Large intestine (tissue), 3 donors: Measurements from ENCODE around the gene COX7A2L. TPM values are rescaled to one million over a fixed set of nuclear protein-coding genes. Genes with fewer than 3 reads are reported as not detected.

Source experiments
- DNase-seq, 2 donors: peaks; one replicate each; pipeline versions ENCODE4 v3.0.0 to v3.0.0-alpha.2; 2013
- H3K27ac ChIP-seq: one replicate; pipeline ENCODE4 v1.5.1; 2013; ENCODE audit warnings: low read length
- H3K27me3 ChIP-seq: 2 replicates; pipeline ENCODE4 v1.6.1; 2013; ENCODE audit warnings: low read length; ENCODE audit not compliant: control insufficient read depth, insufficient read depth
- H3K36me3 ChIP-seq: 2 replicates; pipeline ENCODE4 v1.6.1; 2013; ENCODE audit warnings: low read length; ENCODE audit not compliant: control insufficient read depth, insufficient read depth
- H3K4me1 ChIP-seq: one replicate; pipeline ENCODE4 v1.6.1; 2013; ENCODE audit warnings: low read length; ENCODE audit not compliant: control insufficient read depth, insufficient read depth
- H3K4me3 ChIP-seq: one replicate; pipeline ENCODE4 v1.5.1; 2013; ENCODE audit warnings: low read length
- H3K9me3 ChIP-seq: one replicate; pipeline ENCODE4 v1.6.1; 2013; ENCODE audit warnings: mild to moderate bottlenecking, low read depth, low read length, moderate library complexity; ENCODE audit not compliant: control insufficient read depth
- WGBS: methylation state at CpG from one replicate; pipeline ENCODE4 v1.1.5; 2013; ENCODE audit warnings: low lambda C conversion rate; ENCODE audit not compliant: insufficient coverage; 5-methylcytosine and 5-hydroxymethylcytosine counted together
- polyA plus RNA-seq: library from polyadenylated mRNA; unstranded; fragments of 120-200 nt; gene quantifications from one replicate; pipeline ENCODE4 v1.2.1, GENCODE V29; 2013

The COX7A2L gene
- polyA plus RNA-seq, 1 donor, result 342 TPM

DNA sequence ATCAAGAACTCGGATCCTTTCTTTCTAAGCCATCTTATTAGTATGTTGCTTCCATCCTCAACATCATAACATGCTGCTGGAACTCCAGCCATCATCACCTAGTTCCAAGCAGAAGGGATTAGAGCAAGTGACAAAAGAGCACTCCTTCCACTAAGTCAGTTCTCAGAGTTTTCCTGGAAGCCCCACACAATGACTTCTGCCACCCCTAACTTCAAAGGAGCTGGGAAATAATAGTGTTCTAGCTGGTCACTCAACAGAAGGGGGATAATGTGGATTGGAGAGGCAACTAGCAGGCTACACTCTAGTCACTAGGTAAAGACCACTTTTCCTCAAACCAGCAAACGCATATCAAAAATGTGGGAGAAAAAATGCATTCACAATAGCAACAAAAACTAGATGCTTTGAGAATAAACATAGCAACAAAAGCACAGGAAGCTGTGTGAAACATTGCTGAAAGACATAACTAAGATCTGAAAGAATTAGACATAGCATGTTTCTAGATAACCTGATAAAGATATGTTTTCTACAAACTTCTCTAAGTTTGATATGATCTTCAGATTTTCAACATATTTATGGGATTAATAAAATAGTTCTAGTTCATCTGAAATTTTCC is 39.5 kb downstream of the COX7A2L start:
- Histone ChIP-seq H3K27me3 (no peaks in the 10 kb centered on the region), H3K4me1 (no peaks in the 10 kb centered on the region), H3K4me3 (no peak overlapping the region), H3K36me3 (peaks cover 56% of the 10 kb centered on the region), H3K27ac (no peak overlapping the region), H3K9me3 (no peaks in the 10 kb centered on the region)
- 100% methylated on average over 1 of the region's 2 CpGs for WGBS
- no peak for DNase-seq

DNA sequence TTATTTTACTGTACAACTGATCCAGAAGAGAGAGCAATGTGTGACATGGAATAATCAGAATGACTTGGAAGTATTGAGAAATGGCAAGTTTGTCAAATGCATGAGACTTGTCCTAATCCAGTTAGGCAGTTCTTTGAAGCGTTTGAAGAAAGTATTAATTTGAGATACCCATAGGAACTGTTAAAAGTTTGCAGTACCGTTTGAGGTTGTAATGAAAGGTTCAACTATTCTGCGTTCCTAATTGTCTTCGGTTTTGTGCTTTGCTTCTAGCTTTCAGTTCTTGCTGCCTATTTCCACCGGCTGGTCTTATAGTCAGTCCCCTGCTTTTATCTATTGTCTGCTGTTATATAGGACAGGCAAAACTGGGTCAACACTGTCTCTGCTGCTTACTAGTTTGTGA is 41.8 kb downstream of the COX7A2L start:
- no peaks in the 10 kb centered on the region for H3K27me3 ChIP-seq
- no peaks in the 10 kb centered on the region for H3K9me3 ChIP-seq
- no peak overlapping the region for H3K27ac ChIP-seq
- no peaks in the 10 kb centered on the region for H3K4me1 ChIP-seq
- WGBS, result 100% methylated on average over 1 of the region's 5 CpGs
- H3K4me3 ChIP-seq, result no peak overlapping the region
- peaks cover 60% of the 10 kb centered on the region for H3K36me3 ChIP-seq
- no peak for DNase-seq

DNA sequence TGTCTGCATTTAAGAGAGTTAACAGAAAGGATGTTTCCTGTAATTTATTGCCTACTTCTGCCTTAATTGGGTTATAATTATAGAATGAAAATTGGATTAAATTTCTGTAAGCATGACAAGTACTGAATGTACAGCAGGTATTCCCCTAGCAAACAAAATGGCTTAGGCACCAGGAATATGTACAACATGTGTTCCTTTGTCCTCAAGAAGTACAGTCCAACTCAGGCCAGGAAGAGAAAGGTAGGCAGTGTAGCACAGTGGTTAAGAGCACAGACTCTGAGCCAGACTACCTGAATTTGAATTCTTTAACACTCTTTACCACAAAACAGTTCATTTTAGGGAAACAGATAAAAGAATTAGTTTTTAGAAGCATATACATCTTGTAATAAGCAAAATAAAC is 43.1 kb downstream of the COX7A2L start:
- no peaks in the 10 kb centered on the region for H3K27me3 ChIP-seq
- no peak overlapping the region for H3K4me3 ChIP-seq
- no peak for DNase-seq
- peaks cover 55% of the 10 kb centered on the region for H3K36me3 ChIP-seq
- no peaks in the 10 kb centered on the region for H3K9me3 ChIP-seq
- H3K27ac ChIP-seq, result no peak overlapping the region
- H3K4me1 ChIP-seq, result no peaks in the 10 kb centered on the region

DNA sequence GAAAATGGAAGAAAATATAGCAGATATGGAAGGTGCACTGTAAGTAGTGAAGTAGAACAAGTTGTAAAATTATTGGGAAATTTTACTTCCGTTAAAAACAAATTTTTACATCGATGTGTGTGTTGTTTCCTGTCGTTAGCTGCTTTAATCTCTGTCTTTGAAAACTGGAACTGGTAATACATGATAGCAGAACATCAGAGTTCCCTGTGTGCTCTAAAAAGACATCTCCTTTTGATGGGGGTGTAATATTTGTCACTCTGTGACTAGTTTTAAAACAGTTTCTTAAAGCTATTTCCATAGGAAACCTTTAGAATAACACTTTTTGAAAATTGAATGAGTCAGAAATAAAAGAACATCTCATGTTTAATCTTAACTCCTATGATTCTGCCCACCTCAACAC is 43.5 kb downstream of the COX7A2L start:
- no peak overlapping the region for H3K27ac ChIP-seq
- H3K27me3 ChIP-seq, result no peaks in the 10 kb centered on the region
- peaks cover 55% of the 10 kb centered on the region for H3K36me3 ChIP-seq
- H3K9me3 ChIP-seq, result no peaks in the 10 kb centered on the region
- no peak for DNase-seq
- 86% methylated on average over 3 of the region's 3 CpGs for WGBS
- H3K4me3 ChIP-seq, result no peak overlapping the region
- no peaks in the 10 kb centered on the region for H3K4me1 ChIP-seq

DNA sequence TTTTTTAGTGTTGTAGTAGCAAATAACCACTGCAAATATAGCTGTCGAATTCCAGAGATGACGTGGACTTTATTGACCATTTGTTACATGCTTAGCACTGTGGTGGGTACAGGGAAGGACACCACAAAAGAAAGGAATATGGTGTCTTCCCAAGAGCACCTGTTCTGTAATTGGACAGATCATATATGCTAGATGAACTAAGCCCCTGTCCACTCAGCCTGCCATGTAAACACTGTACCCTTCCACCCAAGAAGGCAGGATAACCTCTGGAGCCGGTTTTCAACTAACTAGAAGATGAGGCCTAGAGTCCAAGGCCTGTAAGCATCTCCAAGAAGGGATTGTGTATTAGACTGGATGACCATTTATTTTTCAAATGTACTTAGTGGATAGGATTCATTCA is 44.1 kb downstream of the COX7A2L start:
- Histone ChIP-seq H3K27ac (no peak overlapping the region), H3K27me3 (no peaks in the 10 kb centered on the region), H3K4me3 (no peak overlapping the region), H3K9me3 (no peaks in the 10 kb centered on the region), H3K36me3 (peaks cover 58% of the 10 kb centered on the region), H3K4me1 (no peaks in the 10 kb centered on the region)
- no peak for DNase-seq
- WGBS, result 80% methylated on average over 1 of the region's 3 CpGs

DNA sequence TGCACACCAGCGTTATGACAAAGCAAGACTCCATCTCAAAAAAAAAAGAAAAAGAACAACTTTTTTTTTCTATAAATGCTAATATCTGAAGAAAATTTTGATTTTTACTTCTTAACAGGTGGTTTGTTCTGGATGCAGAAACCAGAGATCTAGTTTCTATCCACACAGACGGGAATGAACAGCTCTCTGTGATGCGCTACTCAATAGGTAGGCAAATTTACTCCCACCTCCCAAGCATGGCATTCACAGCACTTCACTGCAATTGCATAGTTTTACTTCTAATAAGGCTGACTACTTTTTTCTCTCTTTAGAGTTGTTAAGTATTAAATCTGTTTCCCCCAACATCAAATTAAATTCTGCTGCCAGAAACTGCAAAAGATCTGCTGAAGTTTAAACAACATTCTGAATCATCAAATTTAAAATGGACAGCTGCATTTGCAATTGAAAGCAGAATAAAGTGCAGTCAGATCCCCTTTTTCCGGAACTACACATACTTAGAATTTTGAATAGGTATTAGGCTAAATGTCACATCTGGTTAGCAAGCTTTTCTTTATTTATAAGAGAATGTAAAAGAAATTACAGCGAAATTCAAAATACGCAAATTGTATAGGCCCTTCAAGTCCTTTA is 45.1 kb downstream of the COX7A2L start:
- Histone ChIP-seq H3K9me3 (no peaks in the 10 kb centered on the region), H3K36me3 (peaks cover 53% of the 10 kb centered on the region), H3K27ac (no peak overlapping the region), H3K4me1 (no peaks in the 10 kb centered on the region), H3K4me3 (no peak overlapping the region), H3K27me3 (no peaks in the 10 kb centered on the region)
- 96% methylated on average over 3 of the region's 6 CpGs for WGBS
- DNase-seq, result no peak

DNA sequence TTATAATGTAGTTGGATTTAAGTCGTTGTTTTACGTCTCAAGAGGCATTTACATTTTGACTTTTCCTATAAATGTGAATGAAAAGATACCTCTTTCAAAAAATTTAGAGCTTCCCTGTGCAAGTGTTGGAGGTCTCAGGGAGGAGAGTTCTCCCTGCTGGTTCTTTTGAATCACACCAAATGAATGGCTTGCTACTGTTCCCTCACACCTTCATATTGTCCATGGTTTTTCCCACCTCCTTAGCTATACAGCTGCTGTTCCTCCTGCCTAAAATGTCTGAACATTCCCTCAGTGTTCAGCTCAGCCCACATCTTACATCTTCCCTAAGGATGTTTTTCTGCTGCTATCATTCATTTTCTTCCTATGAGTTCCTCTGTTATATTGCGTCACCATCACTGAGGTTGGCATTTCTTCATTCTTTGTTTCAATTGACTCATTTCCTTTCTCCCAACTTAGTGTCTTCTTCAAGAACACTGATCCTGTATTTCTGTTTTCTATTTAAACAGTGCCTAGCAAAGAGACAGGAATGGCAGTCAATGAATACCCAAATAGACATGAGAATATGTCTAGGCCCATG is 46.0 kb downstream of the COX7A2L start:
- Histone ChIP-seq H3K9me3 (no peaks in the 10 kb centered on the region), H3K4me1 (no peaks in the 10 kb centered on the region), H3K36me3 (peaks cover 46% of the 10 kb centered on the region), H3K4me3 (no peak overlapping the region), H3K27me3 (no peaks in the 10 kb centered on the region), H3K27ac (no peak overlapping the region)
- 89% methylated on average over 1 of the region's 3 CpGs for WGBS
- no peak for DNase-seq

DNA sequence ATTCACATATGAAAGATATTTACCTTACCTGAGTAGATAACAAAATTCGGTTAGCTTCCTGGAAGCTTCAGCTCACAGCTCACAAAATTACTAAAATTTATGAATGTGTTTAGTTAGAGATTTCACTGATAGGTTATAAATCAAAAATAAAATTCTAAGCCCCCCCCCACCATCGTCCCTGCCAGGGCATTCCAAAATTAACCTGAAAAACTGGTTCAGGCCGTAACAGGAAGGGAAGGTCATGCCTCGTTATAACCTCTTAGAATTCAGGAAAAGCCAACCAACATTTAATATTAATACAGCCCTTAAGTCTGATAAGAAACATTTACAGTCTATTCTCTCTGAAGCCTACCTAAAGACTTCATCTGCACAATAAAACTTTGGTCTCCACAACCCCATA is 48.9 kb downstream of the COX7A2L start:
- Histone ChIP-seq H3K27me3 (no peaks in the 10 kb centered on the region), H3K36me3 (peaks cover 37% of the 10 kb centered on the region), H3K4me1 (no peaks in the 10 kb centered on the region), H3K9me3 (no peaks in the 10 kb centered on the region), H3K4me3 (no peak overlapping the region), H3K27ac (no peak overlapping the region)
- WGBS, result no CpG with 5 or more reads among the region's 4 CpGs
- no peak for DNase-seq

DNA sequence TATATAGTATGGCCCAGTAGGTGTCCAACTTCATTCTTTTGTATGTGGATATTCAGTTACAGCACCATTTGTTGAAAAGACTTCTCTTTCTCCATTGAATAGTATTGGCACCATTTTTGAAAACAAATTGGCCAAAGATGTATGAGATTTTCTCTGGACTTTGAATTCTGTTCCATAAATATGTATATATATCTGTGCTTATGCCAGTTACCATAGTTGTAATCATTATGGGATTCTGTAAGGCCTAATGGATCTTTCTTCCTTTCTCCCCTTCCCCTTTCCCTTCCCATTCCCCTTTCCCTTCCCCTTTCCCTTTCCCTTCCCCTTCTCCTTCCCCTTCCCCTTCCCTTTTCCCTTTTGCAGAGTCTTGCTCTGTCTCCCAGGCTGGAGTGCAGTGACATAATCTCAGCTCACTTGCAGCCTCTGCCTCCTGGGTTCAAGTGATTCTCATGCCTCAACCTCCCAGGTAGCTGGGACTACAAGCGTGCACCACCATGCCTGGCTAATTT is 51.0 kb downstream of the COX7A2L start:
- H3K36me3 ChIP-seq, result peaks cover 28% of the 10 kb centered on the region
- WGBS, result no CpG with 5 or more reads among the region's 1 CpG
- DNase-seq, result no peak
- H3K4me3 ChIP-seq, result no peak overlapping the region
- H3K4me1 ChIP-seq, result no peaks in the 10 kb centered on the region
- no peak overlapping the region for H3K27ac ChIP-seq
- no peaks in the 10 kb centered on the region for H3K27me3 ChIP-seq
- H3K9me3 ChIP-seq, result no peaks in the 10 kb centered on the region

DNA sequence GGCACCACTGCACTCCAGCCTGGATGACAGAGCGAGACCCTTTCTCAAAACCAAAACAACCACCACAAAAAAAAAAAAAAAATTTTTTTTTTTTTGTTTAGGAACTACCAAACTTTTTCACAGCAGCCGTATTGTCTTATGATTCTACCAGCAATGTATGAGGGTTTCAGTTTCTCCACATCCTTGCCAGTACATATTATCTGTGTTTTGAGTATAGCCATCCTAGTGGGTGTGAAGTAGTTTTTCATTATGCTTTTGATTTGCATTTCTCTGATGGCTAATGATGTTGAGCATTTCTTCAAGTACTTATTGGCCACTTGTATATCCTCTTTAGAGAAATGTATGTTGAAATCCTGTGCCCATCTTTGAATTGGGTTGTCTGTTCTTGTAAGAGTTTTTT is 51.7 kb downstream of the COX7A2L start:
- WGBS, result no CpG with 5 or more reads among the region's 2 CpGs
- H3K36me3 ChIP-seq, result peaks cover 28% of the 10 kb centered on the region
- H3K4me1 ChIP-seq, result no peaks in the 10 kb centered on the region
- no peaks in the 10 kb centered on the region for H3K27me3 ChIP-seq
- no peaks in the 10 kb centered on the region for H3K9me3 ChIP-seq
- no peak for DNase-seq
- H3K4me3 ChIP-seq, result no peak overlapping the region
- no peak overlapping the region for H3K27ac ChIP-seq

DNA sequence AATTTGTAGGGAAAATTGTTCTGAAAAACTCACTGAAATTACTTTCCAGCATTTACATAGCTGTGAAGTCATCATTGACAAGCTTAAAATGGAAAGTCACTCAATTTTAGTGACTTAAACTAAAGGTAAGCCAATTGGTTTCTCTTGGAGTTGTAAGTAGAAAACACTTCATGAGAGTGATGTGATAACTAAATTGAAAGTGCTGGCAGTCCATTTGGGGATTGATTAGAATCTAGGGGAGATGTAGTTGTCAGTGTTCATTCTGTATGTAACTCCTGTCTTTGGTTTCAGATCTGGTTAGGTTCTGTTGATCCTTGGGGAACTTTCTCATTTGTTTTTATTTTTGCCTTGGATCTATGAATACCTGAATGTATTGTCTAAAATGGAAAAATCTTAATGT is 53.8 kb downstream of the COX7A2L start:
- no peak overlapping the region for H3K4me3 ChIP-seq
- peaks cover 43% of the 10 kb centered on the region for H3K36me3 ChIP-seq
- no peaks in the 10 kb centered on the region for H3K9me3 ChIP-seq
- H3K27me3 ChIP-seq, result no peaks in the 10 kb centered on the region
- H3K27ac ChIP-seq, result no peak overlapping the region
- no peak for DNase-seq
- no peaks in the 10 kb centered on the region for H3K4me1 ChIP-seq
